IPS-18a (cell line): Measurements from ENCODE around the gene TRA2A.
"Not testable (repeated sequence)": the region's sequence is repeated elsewhere in the genome, so short reads cannot be mapped to it uniquely, and the experiment has no call there.

Experiments
- H3K27ac ChIP-seq: one replicate; pipeline ENCODE4 v1.5.1; 2013; ENCODE audit warnings: low read length
- H3K27me3 ChIP-seq: one replicate; pipeline ENCODE4 v1.6.1; 2013; ENCODE audit warnings: mild to moderate bottlenecking, low read length; ENCODE audit not compliant: control insufficient read depth, insufficient read depth
- H3K36me3 ChIP-seq: one replicate; pipeline ENCODE4 v1.6.1; 2013; ENCODE audit warnings: low read depth, low read length; ENCODE audit not compliant: control insufficient read depth
- H3K4me1 ChIP-seq: one replicate; pipeline ENCODE4 v1.6.1; 2013; ENCODE audit warnings: low read depth, low read length; ENCODE audit not compliant: control insufficient read depth
- H3K4me3 ChIP-seq: one replicate; pipeline ENCODE4 v1.5.1; 2013; ENCODE audit warnings: low read length
- H3K9ac ChIP-seq: one replicate; pipeline ENCODE4 v1.6.1; 2013; ENCODE audit warnings: mild to moderate bottlenecking, low read length, moderate library complexity
- H3K9me3 ChIP-seq: one replicate; pipeline ENCODE4 v1.6.1; 2013; ENCODE audit warnings: low read depth, low read length; ENCODE audit not compliant: control insufficient read depth

Gene TRA2A

DNA sequence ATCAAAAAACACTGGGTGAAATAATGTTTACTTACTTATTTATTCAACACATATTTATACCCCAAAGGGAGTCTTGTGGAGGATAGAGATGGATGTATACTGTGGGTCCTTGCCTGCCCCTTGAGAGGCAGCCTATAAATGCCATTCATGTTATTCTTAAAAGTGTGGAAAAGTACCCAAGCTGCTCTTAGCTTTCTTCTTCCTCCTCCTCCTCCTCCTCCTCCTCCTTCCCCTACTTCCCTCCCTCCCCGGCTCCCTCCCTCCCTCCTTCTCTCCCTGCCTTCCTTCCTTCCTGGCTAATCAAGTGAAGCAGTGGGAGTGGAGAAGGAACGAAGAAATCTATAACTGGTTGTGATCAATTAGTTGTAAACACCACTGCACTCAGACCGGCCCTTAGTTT lies 40.3 kb downstream of the TRA2A start:
- Histone ChIP-seq H3K36me3 (no peaks in the 10 kb centered on the region), H3K27me3 (no peaks in the 10 kb centered on the region), H3K4me1 (no peaks in the 10 kb centered on the region), H3K9ac (peak overlapping the region; percentile 24), H3K9me3 (no peaks in the 10 kb centered on the region), H3K27ac (no peak overlapping the region), H3K4me3 (peak overlapping the region; percentile 62)

GRCh38 chr7:23490357-23491135 lies 41.2 kb downstream of the TRA2A start:
- Histone ChIP-seq H3K4me3 (peak overlapping the region; percentile 62), H3K27ac (no peak overlapping the region)

GRCh38 chr7:23488714-23489113 lies 43.1 kb downstream of the TRA2A start:
- not testable (repeated sequence) for H3K9me3 ChIP-seq, H3K27me3 ChIP-seq, H3K27ac ChIP-seq, H3K4me3 ChIP-seq, H3K9ac ChIP-seq, H3K4me1 ChIP-seq, H3K36me3 ChIP-seq

More at GRCh38 chr7:23490357-23491135, 41.2 kb downstream of the TRA2A start:
- Histone ChIP-seq H3K36me3 (no peaks in the 10 kb centered on the region), H3K9ac (peak overlapping the region; percentile 45), H3K9me3 (no peaks in the 10 kb centered on the region), H3K27me3 (no peaks in the 10 kb centered on the region), H3K4me1 (peaks cover 8% of the 10 kb centered on the region)

DNA sequence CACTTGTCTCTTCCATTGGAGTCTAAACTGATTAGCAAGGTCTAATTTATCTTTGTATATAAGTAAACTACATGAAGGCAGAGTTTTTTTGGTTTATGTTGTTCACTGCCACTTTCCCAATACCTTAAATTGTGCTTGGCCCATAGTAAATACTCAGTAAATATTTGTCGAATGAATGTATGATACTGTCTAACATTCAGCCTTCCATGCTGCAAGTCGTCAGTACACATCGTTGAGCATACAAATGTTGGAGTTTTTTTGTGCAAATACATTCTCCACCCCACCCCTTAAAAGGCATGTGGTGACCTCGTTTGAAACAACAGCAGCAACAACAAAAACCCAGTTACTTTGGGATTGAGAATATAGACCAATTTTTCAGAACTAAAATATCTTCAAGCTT lies 44.1 kb downstream of the TRA2A start:
- peaks cover 8% of the 10 kb centered on the region for H3K4me1 ChIP-seq
- H3K4me3 ChIP-seq: no peak overlapping the region
- H3K36me3 ChIP-seq: no peaks in the 10 kb centered on the region
- H3K27ac ChIP-seq: no peak overlapping the region
- no peaks in the 10 kb centered on the region for H3K27me3 ChIP-seq
- no peaks in the 10 kb centered on the region for H3K9me3 ChIP-seq
- no peak overlapping the region for H3K9ac ChIP-seq

- Histone ChIP-seq H3K9me3 (no peaks in the 10 kb centered on the region), H3K27ac (no peak overlapping the region), H3K27me3 (no peaks in the 10 kb centered on the region), H3K4me1 (peaks cover 8% of the 10 kb centered on the region), H3K36me3 (no peaks in the 10 kb centered on the region), H3K4me3 (no peak overlapping the region), H3K9ac (peak overlapping the region; percentile 42)
Observed at GRCh38 chr7:23486002-23486773, 45.6 kb downstream of the TRA2A start.

DNA sequence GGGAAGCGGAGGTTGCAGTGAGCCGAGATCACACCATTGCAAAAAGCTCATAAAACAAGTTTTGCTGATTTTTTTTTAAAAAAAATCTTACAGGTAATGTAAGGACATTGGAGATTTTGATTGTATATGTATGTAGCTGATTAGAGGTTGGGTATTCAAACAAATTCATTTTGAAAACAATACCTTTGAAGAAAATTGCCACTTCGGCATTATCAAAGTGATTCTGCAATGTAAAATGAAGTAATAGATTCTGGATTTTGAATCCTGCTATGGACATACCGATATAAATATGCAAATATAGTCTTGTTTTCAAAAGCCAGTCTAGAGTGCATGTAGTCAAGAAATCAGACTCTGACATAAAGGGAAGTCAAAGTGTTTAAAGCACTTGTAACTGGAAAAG lies 49.1 kb downstream of the TRA2A start:
- Histone ChIP-seq H3K9me3 (no peaks in the 10 kb centered on the region), H3K4me1 (peaks cover 8% of the 10 kb centered on the region), H3K27ac (no peak overlapping the region), H3K9ac (no peak overlapping the region), H3K27me3 (no peaks in the 10 kb centered on the region), H3K36me3 (no peaks in the 10 kb centered on the region), H3K4me3 (no peak overlapping the region)

DNA sequence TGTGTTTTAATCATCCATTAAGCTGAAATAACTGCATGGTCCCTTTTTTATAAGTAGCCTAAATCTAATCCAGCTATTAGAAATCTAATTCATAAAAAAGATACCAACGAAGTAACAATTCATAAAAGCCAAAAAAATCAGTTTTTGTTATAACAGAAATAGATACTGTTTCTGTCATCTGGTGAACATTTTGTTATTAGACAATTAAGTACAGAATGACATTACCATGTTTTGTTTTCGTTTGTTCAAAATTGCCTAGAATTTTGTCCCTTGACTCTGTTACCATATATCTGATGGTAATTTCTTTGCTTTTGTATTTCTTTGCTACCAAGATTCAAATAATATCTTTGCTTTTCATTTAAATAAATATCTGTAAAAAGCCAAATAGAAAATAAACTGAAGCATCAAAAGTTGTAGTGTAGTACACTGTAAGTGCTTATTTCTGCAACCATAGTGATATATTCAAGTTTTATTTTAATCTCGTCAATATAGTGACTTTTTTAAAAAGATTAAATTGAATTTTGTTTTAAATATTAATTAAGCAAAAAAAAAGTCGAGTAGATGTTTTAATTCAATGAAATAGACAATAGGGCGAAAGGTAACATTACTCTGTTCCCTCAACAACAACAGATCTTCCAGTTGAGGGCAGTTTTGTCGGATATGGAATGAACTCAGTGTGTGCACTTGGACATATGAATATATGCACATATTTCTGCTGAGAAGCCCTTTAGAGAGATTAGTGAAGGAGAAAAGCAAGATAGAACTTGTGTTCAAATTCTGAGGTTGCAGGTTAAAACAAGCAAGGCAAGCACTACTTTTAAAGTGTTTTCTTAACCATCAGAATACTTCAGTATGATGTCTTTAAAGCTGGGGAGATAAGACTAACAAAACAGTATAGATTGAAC lies 53.6 kb downstream of the TRA2A start:
- no peaks in the 10 kb centered on the region for H3K36me3 ChIP-seq
- H3K27ac ChIP-seq: no peak overlapping the region
- H3K4me1 ChIP-seq: peaks cover 13% of the 10 kb centered on the region
- no peak overlapping the region for H3K4me3 ChIP-seq
- no peak overlapping the region for H3K9ac ChIP-seq
- H3K9me3 ChIP-seq: no peaks in the 10 kb centered on the region
- H3K27me3 ChIP-seq: no peaks in the 10 kb centered on the region

GRCh38 chr7:23477157-23477499 lies 54.7 kb downstream of the TRA2A start:
- H3K4me3 ChIP-seq: peak overlapping the region; percentile 94

DNA sequence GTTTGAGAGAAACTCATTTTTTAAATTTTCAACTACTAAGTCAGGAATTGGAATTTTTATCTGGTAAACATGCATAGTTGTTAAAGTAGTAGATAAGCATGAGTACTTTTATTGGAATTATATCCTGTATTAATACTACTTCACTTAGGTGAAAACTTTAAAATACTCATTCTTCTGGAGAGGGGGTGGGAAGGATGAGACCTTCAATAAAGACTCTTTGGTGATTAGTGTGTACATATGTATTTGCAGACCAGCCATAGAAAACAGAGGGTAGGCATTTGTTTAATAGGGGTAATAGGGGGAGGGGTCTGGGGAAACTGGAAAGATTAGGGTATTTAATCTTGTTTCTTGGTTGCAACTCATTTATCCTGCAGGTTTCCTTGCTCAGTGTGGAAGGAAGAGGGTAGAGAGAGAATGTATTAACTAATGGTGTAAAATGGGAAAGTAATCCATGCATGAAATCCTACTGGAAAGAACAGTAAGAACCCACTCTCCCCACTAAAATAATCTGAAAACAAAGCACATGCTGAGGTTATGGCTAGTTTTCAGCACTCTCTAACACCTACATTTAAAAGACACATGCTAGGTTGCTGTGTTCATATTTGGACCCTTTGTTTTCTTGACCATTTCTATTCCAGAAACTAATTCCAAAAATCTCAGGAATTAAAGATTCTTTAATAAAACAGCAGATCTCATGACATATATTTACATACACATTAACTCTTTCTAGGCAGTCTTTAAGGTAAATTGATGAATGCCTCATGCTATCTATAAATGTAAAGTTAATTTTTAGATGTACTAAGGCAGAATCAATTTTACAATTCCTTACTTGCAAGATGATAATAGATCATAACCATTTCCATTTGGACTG lies 55.3 kb downstream of the TRA2A start:
- Histone ChIP-seq H3K36me3 (no peaks in the 10 kb centered on the region), H3K9ac (peak overlapping the region; percentile 94), H3K4me3 (peak overlapping the region; percentile 94), H3K27me3 (no peaks in the 10 kb centered on the region), H3K9me3 (no peaks in the 10 kb centered on the region), H3K27ac (peak overlapping the region; percentile 55), H3K4me1 (peaks cover 21% of the 10 kb centered on the region)

More at GRCh38 chr7:23477157-23477499, 54.7 kb downstream of the TRA2A start:
- H3K4me1 ChIP-seq: peaks cover 21% of the 10 kb centered on the region
- H3K9ac ChIP-seq: peak overlapping the region; percentile 94
- no peaks in the 10 kb centered on the region for H3K27me3 ChIP-seq
- H3K36me3 ChIP-seq: no peaks in the 10 kb centered on the region
- no peaks in the 10 kb centered on the region for H3K9me3 ChIP-seq
- peak overlapping the region; percentile 55 for H3K27ac ChIP-seq

GRCh38 chr7:23475576-23475839 lies 56.3 kb downstream of the TRA2A start:
- H3K9ac ChIP-seq: peak overlapping the region; percentile 94
- H3K36me3 ChIP-seq: no peaks in the 10 kb centered on the region
- H3K27me3 ChIP-seq: no peaks in the 10 kb centered on the region
- H3K27ac ChIP-seq: peak overlapping the region; percentile 93
- no peaks in the 10 kb centered on the region for H3K9me3 ChIP-seq
- H3K4me3 ChIP-seq: peak overlapping the region; percentile 94
- H3K4me1 ChIP-seq: peaks cover 21% of the 10 kb centered on the region
